AG04449 (cell line): ENCODE measurements around the gene XPO4.
"Not testable (repeated sequence)": the region's sequence is repeated elsewhere in the genome, so short reads cannot be mapped to it uniquely, and the experiment has no call there.

ENCODE experiments used
- CTCF ChIA-PET: fragments of 350-600 bp; formaldehyde crosslinking; extraction: SDS; loops from one replicate; lab custom pipeline; 2021; ENCODE audit warnings: antibody characterized with exemption; lab: Yijun Ruan, JAX
- POLR2A ChIA-PET: fragments of 400-600, 350-600 bp; formaldehyde crosslinking; extraction: SDS; loops from one replicate; lab custom pipeline; 2020; ENCODE audit warnings: antibody characterized with exemption, inconsistent platforms; lab: Yijun Ruan, JAX
- DNase-seq: peaks from one replicate; pipeline ENCODE4 v3.0.0-alpha.2; 2010; ENCODE audit warnings: low read depth, low spot score
- H3K4me3 ChIP-seq: 2 replicates; pipeline ENCODE4 v1.5.1; 2011; ENCODE audit warnings: low read depth, mild to moderate bottlenecking, control low read depth, low read length
- TF ChIP-seq, protein P1 (sequence below): IDR thresholded peaks from one replicate; pipeline ENCODE4 v1.5.1; 2011; ENCODE audit warnings: mild to moderate bottlenecking, moderate library complexity, low read length, control low read depth, inconsistent platforms; ENCODE audit not compliant: insufficient read depth; ENCODE audit errors: missing control alignments

The XPO4 gene

DNA sequence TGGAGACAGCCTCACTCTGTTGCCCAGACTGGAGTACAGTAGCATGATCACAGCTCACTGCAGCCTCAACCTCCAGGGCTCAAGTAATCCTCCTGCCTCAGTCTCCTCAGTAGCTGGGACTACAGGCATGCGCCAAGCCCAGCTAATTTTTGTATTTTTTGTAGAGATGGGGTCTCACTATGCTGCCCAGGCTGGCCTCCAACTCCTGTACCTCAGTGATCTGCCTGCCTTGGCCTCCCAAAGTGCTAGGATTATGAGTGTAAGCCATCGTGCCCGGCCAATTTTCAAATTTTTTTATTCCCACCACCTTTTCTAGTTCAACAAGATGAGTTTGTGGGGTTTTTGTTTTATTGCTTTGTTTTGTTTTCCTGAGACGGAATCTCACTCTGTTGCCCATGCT, 31.7 kb downstream of the XPO4 start:
- ChIA-PET POLR2A (no interaction called here), CTCF (interaction anchor here (1.8 to 2.5 kb wide), 2 partner anchors 376 to 674 kb away, joined by 5 to 7 read pairs; no protein-coding TSS in a partner anchor)
- no peak for DNase-seq
- TF ChIP-seq, protein P1, sequence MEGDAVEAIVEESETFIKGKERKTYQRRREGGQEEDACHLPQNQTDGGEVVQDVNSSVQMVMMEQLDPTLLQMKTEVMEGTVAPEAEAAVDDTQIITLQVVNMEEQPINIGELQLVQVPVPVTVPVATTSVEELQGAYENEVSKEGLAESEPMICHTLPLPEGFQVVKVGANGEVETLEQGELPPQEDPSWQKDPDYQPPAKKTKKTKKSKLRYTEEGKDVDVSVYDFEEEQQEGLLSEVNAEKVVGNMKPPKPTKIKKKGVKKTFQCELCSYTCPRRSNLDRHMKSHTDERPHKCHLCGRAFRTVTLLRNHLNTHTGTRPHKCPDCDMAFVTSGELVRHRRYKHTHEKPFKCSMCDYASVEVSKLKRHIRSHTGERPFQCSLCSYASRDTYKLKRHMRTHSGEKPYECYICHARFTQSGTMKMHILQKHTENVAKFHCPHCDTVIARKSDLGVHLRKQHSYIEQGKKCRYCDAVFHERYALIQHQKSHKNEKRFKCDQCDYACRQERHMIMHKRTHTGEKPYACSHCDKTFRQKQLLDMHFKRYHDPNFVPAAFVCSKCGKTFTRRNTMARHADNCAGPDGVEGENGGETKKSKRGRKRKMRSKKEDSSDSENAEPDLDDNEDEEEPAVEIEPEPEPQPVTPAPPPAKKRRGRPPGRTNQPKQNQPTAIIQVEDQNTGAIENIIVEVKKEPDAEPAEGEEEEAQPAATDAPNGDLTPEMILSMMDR = no peak
- no peak overlapping the region for H3K4me3 ChIP-seq

DNA sequence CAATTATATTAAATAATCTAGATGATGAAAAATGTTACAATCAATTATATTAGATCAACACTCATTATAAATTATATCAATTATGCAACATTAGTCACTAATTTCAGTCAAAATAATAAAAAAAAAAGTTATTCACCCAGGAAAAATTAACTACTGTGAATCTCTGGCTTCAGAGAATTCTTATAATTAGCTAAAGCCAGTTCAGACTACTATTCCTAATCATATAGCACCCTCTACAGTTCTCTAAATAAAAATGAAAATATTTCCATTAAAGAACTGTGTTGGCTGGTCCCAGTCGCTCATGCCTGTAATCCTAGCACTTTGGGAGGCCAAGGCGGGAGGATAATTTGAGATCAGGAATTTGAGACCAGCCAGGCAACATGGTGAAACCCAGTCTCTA, 33.0 kb downstream of the XPO4 start:
- ChIA-PET POLR2A (no interaction called here), CTCF (interaction anchor here (0.9 to 3.0 kb wide), 11 partner anchors 11 to 687 kb away, joined by 3 to 16 read pairs (median 5); no protein-coding TSS in a partner anchor)
- TF ChIP-seq, protein P1 = no peak
- DNase-seq = no peak
- H3K4me3 ChIP-seq = no peak overlapping the region

DNA sequence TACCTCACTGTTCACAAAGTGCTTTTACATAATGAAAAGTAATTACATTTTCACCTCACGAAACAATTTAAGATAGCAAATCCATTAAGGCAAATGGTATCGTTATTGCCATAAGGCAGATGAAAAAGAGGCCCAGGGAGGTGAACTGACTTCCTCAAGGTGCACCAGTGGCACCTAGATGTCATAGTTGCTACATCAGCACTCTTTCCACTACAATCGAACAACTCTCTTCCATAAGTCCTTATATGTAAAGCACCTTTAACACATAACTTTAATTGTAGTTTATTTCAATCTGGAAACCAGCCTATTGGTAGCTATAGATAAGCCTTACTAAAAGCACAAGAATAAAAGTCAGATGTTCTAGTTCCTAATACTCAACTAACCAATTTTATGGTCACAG, 35.1 kb downstream of the XPO4 start:
- ChIA-PET POLR2A (no interaction called here), CTCF (interaction anchor here (1.6 to 3.0 kb wide), 5 partner anchors 14 to 670 kb away, joined by 3 to 16 read pairs (median 6); no protein-coding TSS in a partner anchor)
- no peak overlapping the region for H3K4me3 ChIP-seq
- DNase-seq = no peak
- TF ChIP-seq, protein P1 = no peak

DNA sequence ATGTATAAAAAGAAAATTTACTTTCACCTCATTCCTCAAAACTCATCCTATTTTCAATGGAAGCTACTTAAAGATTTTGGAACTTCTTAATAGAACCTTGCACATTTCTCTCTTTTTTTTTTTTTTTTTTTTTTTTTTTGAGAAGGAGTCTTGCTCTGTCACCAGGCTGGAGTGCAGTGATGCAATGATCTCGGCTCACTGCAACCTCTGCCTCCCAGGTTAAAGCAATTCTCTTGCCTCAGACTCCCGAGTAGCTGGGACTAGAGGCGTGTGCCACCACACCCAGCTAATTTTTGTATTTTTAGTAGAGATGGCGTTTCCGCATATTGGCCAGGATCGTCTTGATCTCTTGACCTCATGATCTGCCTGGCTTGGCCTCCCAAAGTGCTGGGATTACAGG, 40.9 kb downstream of the XPO4 start:
- POLR2A ChIA-PET = not testable (repeated sequence)

DNA sequence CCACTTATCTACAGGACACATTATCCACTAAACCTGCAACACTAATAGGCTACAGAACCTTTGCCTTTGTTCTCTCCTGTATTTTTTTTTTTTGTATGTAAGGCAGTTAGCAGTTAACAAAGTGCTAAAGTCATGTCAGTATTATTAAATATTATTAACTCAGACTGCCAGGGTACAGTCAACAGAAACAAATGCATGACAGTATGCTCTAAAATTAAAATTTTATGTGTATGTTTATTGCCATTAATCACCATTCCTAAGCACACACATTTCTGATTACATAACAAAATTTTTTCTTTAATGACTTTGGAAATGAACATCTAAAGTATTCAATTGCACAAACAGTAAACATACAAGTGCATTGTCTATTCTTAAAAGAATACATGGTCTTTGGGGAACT, 41.7 kb downstream of the XPO4 start:
- CTCF ChIA-PET = interaction anchor here (1.4 kb wide), 1 partner anchor 149 kb away, joined by 4 read pairs; no protein-coding TSS in a partner anchor
- DNase-seq = no peak
- TF ChIP-seq, protein P1 = no peak

More for the DNA sequence above, 40.9 kb downstream of the XPO4 start:
- DNase-seq, H3K4me3 ChIP-seq: not testable (repeated sequence)
- CTCF ChIA-PET = interaction anchor here (0.6 to 2.0 kb wide), 9 partner anchors 9 to 369 kb away, joined by 3 to 6 read pairs (median 4); no protein-coding TSS in a partner anchor

DNA sequence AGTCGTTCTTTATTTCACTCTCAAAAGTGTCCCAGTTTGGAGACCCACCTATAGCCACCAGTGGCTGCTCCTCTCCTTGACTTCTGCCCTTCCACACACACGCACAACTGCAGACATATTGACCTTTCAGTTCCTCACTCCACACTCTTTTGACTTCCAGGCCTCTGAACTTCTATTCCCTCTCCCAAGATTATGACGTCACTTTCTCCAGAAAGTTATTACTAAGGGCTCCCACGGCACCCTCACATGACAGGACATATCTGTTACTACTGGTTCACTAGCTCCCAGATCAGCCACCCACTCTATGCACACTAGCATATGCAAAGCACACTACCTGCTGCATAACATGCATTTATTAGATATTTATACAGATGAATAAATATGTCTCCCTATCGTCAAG, 45.9 kb downstream of the XPO4 start:
- POLR2A ChIA-PET = no interaction called here
- TF ChIP-seq, protein P1 = no peak
- no peak overlapping the region for H3K4me3 ChIP-seq
- CTCF ChIA-PET = interaction anchor here (1.3 kb wide), 1 partner anchor 28 kb away, joined by 9 read pairs; no protein-coding TSS in a partner anchor
- no peak for DNase-seq

More for the DNA sequence above, 41.7 kb downstream of the XPO4 start:
- POLR2A ChIA-PET = no interaction called here
- no peak overlapping the region for H3K4me3 ChIP-seq

DNA sequence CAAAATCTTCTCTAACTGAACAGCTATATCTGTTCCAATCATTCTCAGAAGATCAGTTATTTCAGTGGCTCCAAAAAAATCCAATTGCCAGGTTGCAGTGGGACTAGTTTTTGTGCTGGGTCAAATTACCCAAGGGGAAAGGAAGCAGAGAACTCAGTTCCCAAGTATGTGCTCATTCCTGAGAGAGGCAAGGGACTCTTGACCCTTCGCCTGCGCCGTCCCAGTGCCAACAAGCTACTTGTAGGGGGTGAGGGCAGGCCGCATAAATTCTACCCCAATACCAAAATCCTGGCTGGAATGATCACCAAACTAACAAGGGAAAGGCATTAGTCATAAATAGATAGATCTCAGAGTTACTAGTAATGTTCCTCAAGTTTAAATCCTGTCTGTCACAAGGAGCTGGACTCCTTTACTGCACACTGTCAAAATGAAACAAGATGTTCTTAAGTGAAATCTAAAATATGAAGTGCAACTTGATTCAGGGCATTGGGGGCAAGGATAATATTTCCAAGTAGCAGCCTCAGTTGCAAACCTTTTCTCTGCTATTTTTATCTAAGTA, 50.6 kb downstream of the XPO4 start:
- POLR2A ChIA-PET = no interaction called here
- CTCF ChIA-PET = interaction anchor here (1.4 to 4.7 kb wide), 3 partner anchors 12 to 27 kb away, joined by 4 to 18 read pairs (median 4); no protein-coding TSS in a partner anchor
- H3K4me3 ChIP-seq = no peak overlapping the region
- TF ChIP-seq, protein P1 = no peak
- no peak for DNase-seq
